Naive B cell (primary cell): ENCODE results near the gene OSBPL3. TPM values are rescaled to one million over a fixed set of nuclear protein-coding genes. Genes with fewer than 3 reads are reported as not detected.

Source experiments
- ATAC-seq, 2 donors: fragments of 150-1000 bp; cut with Tn5 transposase; 2 replicates each; pipeline ENCODE4 v1.10.0; 2021; ENCODE audit warnings: low read depth in 2 of 2, mild to moderate bottlenecking in 2 of 2, moderate library complexity in 2 of 2
- DNase-seq: peaks from one replicate; pipeline ENCODE4 v3.0.0; 2022
- H3K27ac Mint-ChIP-seq, 6 donors: one replicate each; pipeline ENCODE4 v1.8.0; 2020 to 2022; ENCODE audit warnings: mild to moderate bottlenecking in 6 of 6, mixed read lengths in 6 of 6, moderate library complexity in 5 of 6, inconsistent platforms in 2 of 6
- H3K27me3 Mint-ChIP-seq, 3 donors: one replicate each; pipeline ENCODE4 v1.8.0; 2021 to 2022; ENCODE audit warnings: mixed read lengths in 3 of 3, mild to moderate bottlenecking in 1 of 3
- H3K36me3 Mint-ChIP-seq, 2 donors: one replicate each; pipeline ENCODE4 v1.8.0; 2020 to 2022; ENCODE audit warnings: mixed read lengths in 2 of 2, inconsistent platforms in 1 of 2, mild to moderate bottlenecking in 1 of 2
- H3K4me1 Mint-ChIP-seq, 3 donors: one replicate each; pipeline ENCODE4 v1.8.0; 2020 to 2022; ENCODE audit warnings: mixed read lengths in 3 of 3, inconsistent platforms in 1 of 3, mild to moderate bottlenecking in 1 of 3, moderate library complexity in 1 of 3
- H3K4me3 Mint-ChIP-seq, 8 donors: one replicate each; pipeline ENCODE4 v1.8.0; 2020 to 2022; ENCODE audit warnings: mild to moderate bottlenecking in 8 of 8, mixed read lengths in 8 of 8, moderate library complexity in 8 of 8, inconsistent platforms in 2 of 8
- H3K9me3 Mint-ChIP-seq, 7 donors: one replicate each; pipeline ENCODE4 v1.8.0; 2020 to 2022; ENCODE audit warnings: mixed read lengths in 7 of 7, mild to moderate bottlenecking in 5 of 7, inconsistent platforms in 2 of 7, moderate library complexity in 1 of 7
- polyA plus RNA-seq, 6 donors: library from polyadenylated mRNA; unstranded; fragments of 300-500 nt; fragmentation: Illumina TruSeq; gene quantifications; one replicate each; pipeline ENCODE4 v1.2.3, GENCODE V29; 2021; ENCODE audit warnings: low read depth in 6 of 6

Gene OSBPL3
- polyA plus RNA-seq, 6 donors from 2014 or later, result 2.3 to 8.2 (median 6.5) TPM

DNA sequence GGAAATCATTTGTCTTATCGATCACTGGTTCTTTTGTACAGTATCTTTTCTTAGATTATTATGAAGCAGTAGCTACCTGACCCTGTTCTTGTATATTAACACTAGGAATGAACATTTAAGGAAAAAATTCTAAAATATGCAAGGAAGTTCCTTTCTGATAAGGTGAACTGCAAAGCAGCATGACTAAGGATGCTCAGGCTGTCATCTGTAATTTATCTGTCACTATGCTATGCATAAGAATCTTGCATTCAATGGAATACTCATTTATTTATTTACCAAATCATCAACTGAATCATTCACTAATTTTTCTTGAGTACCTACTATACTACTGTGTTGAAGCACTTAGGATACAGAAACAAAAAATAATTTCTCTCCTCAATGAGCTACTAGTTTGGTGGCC lies 228.5 kb downstream of the OSBPL3 start:
- H3K27me3 Mint-ChIP-seq, result peaks cover 9 to 36% (median 28%) of the 10 kb centered on the region in 3 donors
- peaks cover 7 to 14% (median 11%) of the 10 kb centered on the region in 3 donors for H3K4me1 Mint-ChIP-seq
- no peak for DNase-seq
- no peak overlapping the region for H3K4me3 Mint-ChIP-seq
- H3K27ac Mint-ChIP-seq, result peak overlapping the region in 2 of 6 donors; percentile 8 to 18
- H3K36me3 Mint-ChIP-seq, result no peaks in the 10 kb centered on the region
- no peaks in the 10 kb centered on the region for H3K9me3 Mint-ChIP-seq
- ATAC-seq, result no peak

DNA sequence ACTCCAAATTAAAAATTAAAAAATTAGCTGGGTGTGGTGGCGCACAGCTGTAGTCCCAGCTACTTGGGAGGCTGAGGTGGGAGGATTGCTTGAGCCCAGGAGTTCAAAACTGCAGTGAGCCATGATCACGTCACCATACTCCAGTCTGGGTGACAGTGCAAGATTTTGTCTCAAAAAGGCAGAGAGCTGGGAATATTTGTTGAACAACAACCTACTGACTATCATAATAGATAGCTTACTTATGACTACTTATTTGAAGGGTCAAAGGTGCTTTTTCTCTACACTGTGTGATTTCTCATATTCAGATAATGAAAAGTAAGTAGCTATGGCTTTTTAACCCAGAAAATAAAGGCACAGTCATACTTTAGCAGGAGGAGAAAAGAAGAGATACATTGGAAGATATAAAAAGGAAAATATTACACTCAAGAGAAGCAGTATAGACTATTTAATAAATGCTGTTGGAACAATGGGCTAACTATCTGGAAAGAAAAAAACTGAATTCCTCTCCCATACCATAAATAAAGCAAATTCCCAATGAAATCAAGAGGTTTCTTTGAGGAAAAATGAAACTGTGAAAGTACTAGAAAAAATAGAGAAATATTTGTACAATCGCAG lies 229.4 kb downstream of the OSBPL3 start:
- H3K4me3 Mint-ChIP-seq, result no peak overlapping the region
- H3K27ac Mint-ChIP-seq, result no peak overlapping the region
- DNase-seq (no peak), ATAC-seq (no peak)
- H3K36me3 Mint-ChIP-seq, result no peaks in the 10 kb centered on the region
- no peaks in the 10 kb centered on the region for H3K9me3 Mint-ChIP-seq
- peaks cover 0 to 5% (median 2%) of the 10 kb centered on the region in 3 donors for H3K4me1 Mint-ChIP-seq
- H3K27me3 Mint-ChIP-seq, result peaks cover 8 to 27% (median 19%) of the 10 kb centered on the region in 3 donors

GRCh38 chr7:24748521-24748920 lies 231.5 kb downstream of the OSBPL3 start:
- no peak overlapping the region for H3K4me3 Mint-ChIP-seq
- H3K27me3 Mint-ChIP-seq, result peaks cover 8 to 24% (median 19%) of the 10 kb centered on the region in 3 donors
- H3K9me3 Mint-ChIP-seq, result no peaks in the 10 kb centered on the region
- H3K36me3 Mint-ChIP-seq, result no peaks in the 10 kb centered on the region
- H3K4me1 Mint-ChIP-seq, result no peaks in the 10 kb centered on the region
- ATAC-seq (no peak), DNase-seq (no peak)
- no peak overlapping the region for H3K27ac Mint-ChIP-seq

Other genes starting within 250 kb of the OSBPL3 start
- 10 to 100 TPM in 4 of 6 donors, 1 to 10 TPM in 1, not detected in 1; 8.0 to 22.3 (median 12.9) TPM for gene GSDME, start 222.7 kb downstream of the OSBPL3 start, polyA plus RNA-seq
- gene CYCS, start 145.1 kb upstream of the OSBPL3 start, polyA plus RNA-seq, result 100 to 1,000 TPM; 126 to 139 (median 131) TPM
- gene NPVF, start 248.3 kb upstream of the OSBPL3 start, polyA plus RNA-seq, result not detected